GM13977 (cell line): ENCODE data around the gene GTF2H4.
A peak's percentile ranks its signal among the peaks of the same experiment; 100 is the strongest.

Source experiments
- DNase-seq: peaks from one replicate; pipeline ENCODE4 v3.0.0; 2012; ENCODE audit warnings: low spot score
- in situ Hi-C: fragments of 300-500 bp; cut with MboI; formaldehyde crosslinking; loops from one replicate; pipeline ENCODE4 v1.12.0; 2022; ENCODE audit warnings: low sequenced_read_pairs, low pct_unique_long_range_greater_than_20kb, mixed read lengths, inconsistent platforms; ENCODE audit not compliant: unreplicated experiment
- TF ChIP-seq, protein P1 (sequence below): IDR thresholded peaks from 2 replicates; pipeline ENCODE4 v1.5.1; 2012; ENCODE audit warnings: mild to moderate bottlenecking, control low read depth; ENCODE audit not compliant: insufficient read depth; ENCODE audit errors: extremely low read depth, missing control alignments

GTF2H4 gene

DNA sequence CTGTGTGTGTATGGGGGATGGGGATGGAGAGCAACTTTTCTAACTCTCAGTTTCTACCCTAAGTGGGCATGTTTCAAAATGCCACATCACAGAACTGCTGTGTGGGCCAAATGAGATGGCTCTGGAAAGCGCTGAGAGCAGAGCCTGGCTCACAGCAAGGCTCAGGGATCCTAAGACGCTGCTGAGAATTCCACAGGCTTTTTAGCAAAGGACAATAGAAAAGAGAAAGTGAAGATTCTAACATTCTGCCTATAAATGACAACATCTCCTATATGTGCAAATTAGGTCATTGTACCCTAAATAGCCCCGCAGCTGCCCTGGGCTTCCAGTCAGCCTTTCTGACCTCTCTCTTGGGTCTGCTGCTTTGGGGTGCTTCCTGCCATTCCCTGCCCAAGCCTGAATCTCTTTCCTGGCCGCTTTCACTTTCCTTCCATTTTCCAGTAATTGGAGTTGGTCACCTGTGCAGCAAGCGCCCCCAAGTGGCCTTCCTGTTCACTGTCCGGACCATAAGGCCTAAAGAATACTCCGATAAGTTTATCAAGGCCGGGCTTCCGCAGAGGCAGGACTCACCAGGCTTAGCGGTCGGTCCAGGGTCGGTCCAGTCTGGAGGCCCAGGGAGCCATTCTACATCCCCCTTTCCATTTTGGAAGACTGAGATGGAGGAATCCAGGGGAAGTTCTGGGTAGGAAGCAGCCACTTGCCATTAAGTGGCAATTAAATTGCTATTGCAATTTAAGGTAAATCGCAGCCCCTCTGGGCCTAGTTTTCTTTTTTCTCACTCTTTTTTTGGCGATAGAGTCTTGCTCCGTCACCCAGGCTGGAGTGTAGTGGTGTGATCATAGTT lies 30.4 kb upstream of the GTF2H4 start:
- DNase-seq, result peak; percentile 80
- in situ Hi-C loops, result loop anchor here (10.0 kb wide), 1 partner anchor 53 kb away; no protein-coding TSS in a partner anchor
- TF ChIP-seq, protein P1, sequence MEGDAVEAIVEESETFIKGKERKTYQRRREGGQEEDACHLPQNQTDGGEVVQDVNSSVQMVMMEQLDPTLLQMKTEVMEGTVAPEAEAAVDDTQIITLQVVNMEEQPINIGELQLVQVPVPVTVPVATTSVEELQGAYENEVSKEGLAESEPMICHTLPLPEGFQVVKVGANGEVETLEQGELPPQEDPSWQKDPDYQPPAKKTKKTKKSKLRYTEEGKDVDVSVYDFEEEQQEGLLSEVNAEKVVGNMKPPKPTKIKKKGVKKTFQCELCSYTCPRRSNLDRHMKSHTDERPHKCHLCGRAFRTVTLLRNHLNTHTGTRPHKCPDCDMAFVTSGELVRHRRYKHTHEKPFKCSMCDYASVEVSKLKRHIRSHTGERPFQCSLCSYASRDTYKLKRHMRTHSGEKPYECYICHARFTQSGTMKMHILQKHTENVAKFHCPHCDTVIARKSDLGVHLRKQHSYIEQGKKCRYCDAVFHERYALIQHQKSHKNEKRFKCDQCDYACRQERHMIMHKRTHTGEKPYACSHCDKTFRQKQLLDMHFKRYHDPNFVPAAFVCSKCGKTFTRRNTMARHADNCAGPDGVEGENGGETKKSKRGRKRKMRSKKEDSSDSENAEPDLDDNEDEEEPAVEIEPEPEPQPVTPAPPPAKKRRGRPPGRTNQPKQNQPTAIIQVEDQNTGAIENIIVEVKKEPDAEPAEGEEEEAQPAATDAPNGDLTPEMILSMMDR, result peak; percentile 91

DNA sequence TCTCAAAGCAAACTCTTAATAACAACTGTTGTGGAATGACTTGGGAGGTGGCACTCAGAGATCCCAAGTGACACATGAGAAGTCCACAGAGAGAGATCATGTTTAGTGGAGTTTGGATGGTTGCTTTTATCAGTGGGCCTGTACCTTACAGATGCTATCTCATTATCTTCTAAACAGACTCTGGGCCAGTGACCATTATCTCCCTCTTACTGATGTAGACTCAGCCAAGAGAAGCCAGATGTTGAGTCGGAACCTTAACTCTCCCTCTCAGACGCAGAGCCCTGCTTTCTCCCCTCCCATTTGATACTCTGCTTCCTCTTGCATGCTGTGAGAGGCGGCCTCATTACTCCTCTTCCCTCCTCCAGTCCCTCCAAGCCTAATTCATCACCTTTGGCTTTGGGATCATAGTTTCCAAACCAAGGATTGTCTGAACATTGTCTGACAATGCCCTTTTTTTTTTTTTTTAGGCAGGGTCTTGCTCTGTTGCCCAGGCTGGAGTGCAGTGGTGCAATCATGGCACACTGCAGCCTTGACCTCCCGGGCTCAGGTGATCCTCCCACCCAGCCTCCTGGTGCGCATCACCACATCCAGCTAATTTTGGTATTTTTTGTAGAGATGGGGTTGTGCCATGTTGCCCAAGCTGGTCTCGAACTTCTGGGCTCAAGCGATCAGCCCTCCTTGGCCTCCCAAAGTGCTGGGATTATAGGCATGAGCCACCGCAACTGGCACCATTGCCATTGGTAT lies 28.2 kb upstream of the GTF2H4 start:
- TF ChIP-seq, protein P1, result no peak
- in situ Hi-C loops, result loop anchor here (10.0 kb wide), 1 partner anchor 55 kb away; no protein-coding TSS in a partner anchor
- no peak for DNase-seq

DNA sequence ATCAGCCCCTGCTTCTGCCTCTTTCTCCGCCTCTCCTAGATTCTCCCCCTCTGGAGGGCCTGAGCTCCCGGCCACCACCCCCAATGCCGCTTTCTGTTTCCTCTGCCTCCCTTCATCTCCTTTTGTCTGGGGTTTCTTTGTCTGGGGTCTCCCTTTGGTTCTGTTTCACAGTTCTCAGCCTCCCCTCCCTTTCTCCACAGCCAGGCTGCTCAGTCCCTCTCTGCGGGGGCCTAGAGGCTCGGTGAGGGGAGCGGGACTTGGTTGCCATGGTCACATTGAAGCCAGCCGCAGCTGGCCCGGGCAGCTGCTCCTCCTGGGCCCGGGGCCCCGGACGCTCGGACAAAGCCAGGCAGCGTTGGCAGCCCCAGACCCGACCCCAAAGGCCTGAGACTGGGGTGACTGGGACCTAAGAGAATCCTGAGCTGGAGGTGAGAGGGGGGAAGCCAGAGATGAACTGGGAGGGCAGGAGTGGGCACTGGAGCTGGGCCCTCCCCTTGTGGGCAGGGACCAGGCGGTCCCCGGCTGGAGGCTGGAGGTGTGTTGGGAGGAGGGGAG lies 27.2 kb upstream of the GTF2H4 start:
- in situ Hi-C loops, result no loop called here
- TF ChIP-seq, protein P1, result no peak
- no peak for DNase-seq

DNA sequence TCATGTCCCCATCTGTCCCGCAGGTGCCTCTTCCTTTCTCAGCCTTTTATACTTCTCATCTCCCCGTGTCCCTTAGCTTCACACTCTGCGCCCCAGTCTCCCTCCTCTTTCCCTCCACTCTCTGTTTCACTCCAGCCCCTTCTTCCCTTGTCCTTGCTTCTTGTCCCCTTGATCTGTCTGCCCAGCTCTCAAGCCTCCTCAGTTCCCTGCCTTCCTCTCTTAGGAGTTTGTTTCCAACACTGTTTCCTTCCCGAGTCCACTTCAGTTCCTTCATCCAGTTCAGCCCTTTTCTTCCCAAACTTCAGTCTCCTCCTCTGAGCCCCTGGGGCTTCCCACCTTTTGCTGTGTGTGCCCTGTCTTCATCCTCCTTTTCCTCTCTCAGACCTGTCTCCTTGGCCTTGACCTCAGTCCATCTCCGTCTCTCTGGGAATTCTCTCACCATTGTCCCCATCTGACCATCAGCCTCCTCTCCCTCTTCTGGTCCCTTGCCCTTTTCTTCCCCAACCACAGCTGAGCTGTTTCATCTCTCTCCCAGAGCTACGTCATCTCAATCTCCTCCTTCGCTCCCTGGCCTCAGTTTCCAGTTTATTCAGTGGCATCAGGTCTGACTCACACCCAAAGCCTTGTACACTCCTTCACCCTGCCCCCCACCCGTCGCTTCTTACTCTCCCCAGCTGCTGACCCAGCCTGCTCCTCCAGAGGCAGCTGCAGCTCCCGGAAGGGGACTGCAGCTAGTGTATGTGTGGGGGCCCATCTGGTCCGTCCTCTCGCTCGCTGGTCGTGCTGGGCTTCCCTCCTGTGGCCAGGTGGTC lies 26.4 kb upstream of the GTF2H4 start:
- in situ Hi-C loops, result no loop called here
- peak; percentile 27 for DNase-seq
- TF ChIP-seq, protein P1, result no peak

DNA sequence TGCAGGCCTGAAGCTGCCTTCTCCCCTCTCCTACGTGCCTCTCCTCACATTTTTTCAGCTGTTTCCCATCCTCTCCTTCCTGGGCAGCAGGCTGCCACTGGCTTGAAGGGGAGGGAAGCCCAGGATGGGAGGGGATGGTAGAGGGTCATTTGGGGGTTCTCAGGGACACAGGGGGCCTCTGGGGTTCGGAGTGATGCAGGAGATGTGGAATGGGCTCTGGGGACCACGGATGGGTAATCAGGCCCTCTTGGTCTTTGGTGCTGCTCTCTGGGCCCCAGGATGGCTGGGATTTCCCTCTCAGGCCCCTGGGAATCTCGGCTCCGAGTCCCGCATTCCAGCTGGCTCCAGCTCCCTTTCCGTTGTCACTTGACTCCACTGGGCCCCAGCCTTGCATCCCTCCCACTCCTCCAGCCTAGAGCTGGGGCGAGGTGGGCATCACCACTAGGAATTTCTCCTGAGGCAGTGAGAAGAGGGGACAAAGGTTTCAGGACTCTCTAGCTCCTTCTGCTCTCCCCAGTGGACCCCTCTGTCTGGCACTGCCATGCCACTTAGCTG lies 25.7 kb upstream of the GTF2H4 start:
- in situ Hi-C loops, result no loop called here
- no peak for DNase-seq
- TF ChIP-seq, protein P1, result no peak
